ENCODE data around the gene STAC3.

DNA sequence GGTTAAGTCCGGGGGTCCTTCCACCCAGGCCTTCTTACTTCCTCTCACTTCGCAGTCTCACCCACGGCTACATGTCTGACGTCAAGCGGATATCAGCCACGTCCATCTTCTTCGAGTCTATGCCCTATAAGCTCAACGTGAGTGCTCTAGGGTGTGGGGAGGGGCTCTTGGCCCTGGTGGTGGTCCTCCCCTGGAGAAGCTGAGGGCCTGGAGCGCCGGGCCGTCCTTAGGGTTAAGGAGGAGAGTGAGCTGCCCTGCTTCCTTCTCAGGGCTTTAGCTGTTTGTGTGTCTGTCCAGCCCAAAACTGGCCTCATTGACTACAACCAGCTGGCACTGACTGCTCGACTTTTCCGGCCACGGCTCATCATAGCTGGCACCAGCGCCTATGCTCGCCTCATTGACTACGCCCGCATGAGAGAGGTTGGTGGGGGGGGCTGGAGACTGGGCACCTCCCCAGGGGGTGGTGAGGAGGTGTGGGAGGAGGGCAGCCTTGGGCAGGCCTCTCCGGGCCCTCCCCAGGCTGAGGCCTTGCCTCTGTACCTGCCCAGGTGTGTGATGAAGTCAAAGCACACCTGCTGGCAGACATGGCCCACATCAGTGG is 18.7 kb downstream of the STAC3 start:
- TF ChIP-seq EZH2 (IDR thresholded peaks at IDR 0.05; ENCODE audit: insufficient read depth, low read length), result no peak
- TF ChIP-seq, protein P1, sequence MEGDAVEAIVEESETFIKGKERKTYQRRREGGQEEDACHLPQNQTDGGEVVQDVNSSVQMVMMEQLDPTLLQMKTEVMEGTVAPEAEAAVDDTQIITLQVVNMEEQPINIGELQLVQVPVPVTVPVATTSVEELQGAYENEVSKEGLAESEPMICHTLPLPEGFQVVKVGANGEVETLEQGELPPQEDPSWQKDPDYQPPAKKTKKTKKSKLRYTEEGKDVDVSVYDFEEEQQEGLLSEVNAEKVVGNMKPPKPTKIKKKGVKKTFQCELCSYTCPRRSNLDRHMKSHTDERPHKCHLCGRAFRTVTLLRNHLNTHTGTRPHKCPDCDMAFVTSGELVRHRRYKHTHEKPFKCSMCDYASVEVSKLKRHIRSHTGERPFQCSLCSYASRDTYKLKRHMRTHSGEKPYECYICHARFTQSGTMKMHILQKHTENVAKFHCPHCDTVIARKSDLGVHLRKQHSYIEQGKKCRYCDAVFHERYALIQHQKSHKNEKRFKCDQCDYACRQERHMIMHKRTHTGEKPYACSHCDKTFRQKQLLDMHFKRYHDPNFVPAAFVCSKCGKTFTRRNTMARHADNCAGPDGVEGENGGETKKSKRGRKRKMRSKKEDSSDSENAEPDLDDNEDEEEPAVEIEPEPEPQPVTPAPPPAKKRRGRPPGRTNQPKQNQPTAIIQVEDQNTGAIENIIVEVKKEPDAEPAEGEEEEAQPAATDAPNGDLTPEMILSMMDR (IDR thresholded peaks at IDR 0.05; ENCODE audit: insufficient read depth, low read depth, low read length), result no peak

Measured in astrocyte (in vitro differentiated cells and primary cell).